ENCODE results near the gene KIAA1549.

GRCh38 chr7:138987686-138988085 lies 6.5 kb upstream of the KIAA1549 start:
- no peak for TF ChIP-seq CTCF (IDR thresholded peaks at IDR 0.05)
- TF ChIP-seq EP300 (IDR thresholded peaks at IDR 0.05), result no peak

Data from tibial nerve (tissue), 4 donors.